GM18858 (cell line): Measurements from ENCODE around the gene MATCAP1.

Experiments
- ATAC-seq: cut with Tn5 transposase; IDR thresholded peaks from one replicate; pipeline ENCODE4 v1.9.1; 2021; ENCODE audit not compliant: unreplicated experiment

The MATCAP1 gene

GRCh38 chr16:67144943-67145342, 38.8 kb downstream of the MATCAP1 start:
- ATAC-seq, result no peak

GRCh38 chr16:67142342-67142741, 41.4 kb downstream of the MATCAP1 start:
- ATAC-seq, result no peak

- ATAC-seq, result no peak
These were observed 42.4 kb downstream of the MATCAP1 start for GRCh38 chr16:67141391-67141790.

- no peak for ATAC-seq
These were observed 46.2 kb downstream of the MATCAP1 start for GRCh38 chr16:67137605-67138004.

- ATAC-seq, result no peak
These were observed 54.3 kb downstream of the MATCAP1 start for GRCh38 chr16:67129422-67129821.

GRCh38 chr16:67128887-67129286, 54.9 kb downstream of the MATCAP1 start:
- no peak for ATAC-seq

- no peak for ATAC-seq
These were observed 55.3 kb downstream of the MATCAP1 start for GRCh38 chr16:67128417-67128816.
